Left ventricle myocardium inferior (tissue), 1 donor: Measurements from ENCODE around the gene RAPGEF2. TPM values are rescaled to one million over a fixed set of nuclear protein-coding genes. Genes with fewer than 3 reads are reported as not detected.
A peak's percentile ranks its signal among the peaks of the same experiment; 100 is the strongest.

ENCODE experiments used
- DNase-seq: peaks from one replicate; pipeline ENCODE4 v3.0.0-alpha.2; 2020
- H3K27ac ChIP-seq: fragments of 200-600 bp; replicated peaks from 2 replicates; pipeline ENCODE4 v1.8.0; 2021
- H3K27me3 ChIP-seq: fragments of 200-600 bp; 2 replicates; pipeline ENCODE4 v1.8.0; 2021; ENCODE audit warnings: low read depth
- H3K36me3 ChIP-seq: fragments of 200-600 bp; 2 replicates; pipeline ENCODE4 v1.8.0; 2021
- H3K4me1 ChIP-seq: fragments of 200-600 bp; 2 replicates; pipeline ENCODE4 v1.8.0; 2021
- H3K4me3 ChIP-seq: fragments of 200-600 bp; 2 replicates; pipeline ENCODE4 v1.8.0; 2021; ENCODE audit warnings: mild to moderate bottlenecking, moderate library complexity
- H3K9me3 ChIP-seq: fragments of 200-600 bp; replicated peaks from 2 replicates; pipeline ENCODE4 v1.8.0; 2021
- CTCF ChIP-seq: fragments of 200-600 bp; IDR thresholded peaks from 2 replicates; pipeline ENCODE4 v1.8.0; 2021; ENCODE audit warnings: antibody characterized with exemption, mild to moderate bottlenecking, borderline replicate concordance
- intact Hi-C: fragments of 100-400 bp; cut with micrococcal nuclease; formaldehyde crosslinking; loops from one replicate; pipeline ENCODE4 v1.11.0; 2022
- total RNA-seq: library from RNA; stranded (reverse); fragmentation: NEBNext Ultra II Directional; extraction: Animal tissue kit (Norgen Biotek cat#: 25700); gene quantifications from one replicate; pipeline ENCODE4 v1.2.1, GENCODE V29; 2021
- donor health status: DM: no; HTN: yes; CAD: no; lungs with severe emphysema.

RAPGEF2 gene
- total RNA-seq, 1 donor from 2014 or later = 51.5 TPM

GRCh38 chr4:159131564-159131963 lies 28.7 kb downstream of the RAPGEF2 start:
- DNase-seq = no peak
- intact Hi-C loops = no loop called here
- peaks cover 71% of the 10 kb centered on the region for H3K4me1 ChIP-seq

DNA sequence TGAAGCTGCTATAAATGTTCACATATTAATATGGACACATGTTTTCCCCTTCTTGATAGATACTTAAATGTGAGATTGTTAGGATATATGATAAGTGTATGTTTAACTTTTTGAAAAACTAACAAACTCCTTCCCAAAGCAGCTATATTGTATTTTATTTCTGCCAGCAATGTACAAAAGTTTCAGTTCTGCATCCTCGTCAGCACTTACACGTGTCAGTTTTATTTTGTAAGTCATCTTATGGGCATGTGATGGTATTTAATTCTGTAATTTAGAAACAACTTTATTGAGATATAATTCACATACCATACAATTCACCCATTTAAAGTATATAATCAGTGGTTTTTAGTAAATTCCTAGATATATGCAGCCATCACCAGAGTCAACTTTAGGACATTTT lies 31.6 kb downstream of the RAPGEF2 start:
- peaks cover 8% of the 10 kb centered on the region for H3K36me3 ChIP-seq
- H3K9me3 ChIP-seq = no peaks in the 10 kb centered on the region
- peaks cover 76% of the 10 kb centered on the region for H3K4me1 ChIP-seq
- H3K27ac ChIP-seq = no peak overlapping the region
- H3K27me3 ChIP-seq = no peaks in the 10 kb centered on the region
- no peak for DNase-seq
- intact Hi-C loops = no loop called here
- no peak for TF ChIP-seq CTCF
- H3K4me3 ChIP-seq = no peak overlapping the region

More at GRCh38 chr4:159131564-159131963, 28.7 kb downstream of the RAPGEF2 start:
- Histone ChIP-seq H3K4me3 (no peak overlapping the region), H3K27ac (no peak overlapping the region), H3K9me3 (no peaks in the 10 kb centered on the region), H3K36me3 (peaks cover 8% of the 10 kb centered on the region), H3K27me3 (no peaks in the 10 kb centered on the region)
- no peak for TF ChIP-seq CTCF

DNA sequence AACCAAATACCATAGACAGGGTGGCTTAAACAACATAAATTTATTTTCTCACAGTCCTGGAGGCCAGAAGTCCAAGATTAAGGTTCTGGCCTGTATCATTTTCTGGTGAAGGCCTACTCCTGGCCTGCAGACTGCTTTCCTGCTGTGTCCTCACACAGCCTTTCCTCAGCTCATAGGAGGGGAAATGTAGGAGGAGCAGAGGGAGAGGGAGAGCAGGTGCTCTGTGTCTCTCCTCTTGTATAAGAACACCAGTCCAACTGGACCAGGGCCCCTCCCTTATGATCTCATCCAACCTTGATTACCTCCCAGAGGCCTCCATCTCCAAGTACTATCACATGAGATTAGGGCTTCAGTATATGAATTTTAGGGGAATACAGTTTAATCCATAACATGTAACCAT lies 34.3 kb downstream of the RAPGEF2 start:
- H3K4me1 ChIP-seq = peaks cover 82% of the 10 kb centered on the region
- no peak for TF ChIP-seq CTCF
- peaks cover 8% of the 10 kb centered on the region for H3K36me3 ChIP-seq
- intact Hi-C loops = no loop called here
- no peaks in the 10 kb centered on the region for H3K9me3 ChIP-seq
- no peak for DNase-seq
- H3K27me3 ChIP-seq = no peaks in the 10 kb centered on the region
- peak overlapping the region; percentile 6 for H3K27ac ChIP-seq
- no peak overlapping the region for H3K4me3 ChIP-seq

- no peak for TF ChIP-seq CTCF
- DNase-seq = no peak
- H3K4me1 ChIP-seq = peaks cover 82% of the 10 kb centered on the region
Measured at GRCh38 chr4:159138436-159138835, 35.6 kb downstream of the RAPGEF2 start.

GRCh38 chr4:159141193-159141592 lies 38.3 kb downstream of the RAPGEF2 start:
- Histone ChIP-seq H3K4me1 (peaks cover 100% of the 10 kb centered on the region), H3K9me3 (no peaks in the 10 kb centered on the region), H3K27me3 (no peaks in the 10 kb centered on the region), H3K4me3 (no peak overlapping the region), H3K36me3 (no peaks in the 10 kb centered on the region), H3K27ac (no peak overlapping the region)
- no peak for TF ChIP-seq CTCF
- intact Hi-C loops = no loop called here
- DNase-seq = no peak

More at GRCh38 chr4:159138436-159138835, 35.6 kb downstream of the RAPGEF2 start:
- Histone ChIP-seq H3K36me3 (peaks cover 8% of the 10 kb centered on the region), H3K4me3 (no peak overlapping the region), H3K27ac (peak overlapping the region; percentile 66), H3K9me3 (no peaks in the 10 kb centered on the region), H3K27me3 (no peaks in the 10 kb centered on the region)
- intact Hi-C loops = no loop called here
